Activated T-helper 1 cell treated with anti-CD3 and anti-CD28 coated beads, Interleukin-12 subunit alpha, Interleukin-12 subunit beta, Interleukin-2, Interleukin-4 antibody, amounts not matched to agents 30 ng/mL and 10 ng/mL and 1 ng/mL, durations not matched to agents 14 hours and 24 hours and 36 hours (primary cell): ENCODE measurements around the gene FOXA3. TPM values are rescaled to one million over a fixed set of nuclear protein-coding genes. Genes with fewer than 3 reads are reported as not detected.
A peak's percentile ranks its signal among the peaks of the same experiment; 100 is the strongest.

Experiments
- DNase-seq: peaks from one replicate; pipeline ENCODE4 v3.0.0; 2021; ENCODE audit warnings: low spot score
- H3K27ac Mint-ChIP-seq: one replicate; pipeline ENCODE4 v1.8.0; 2021; ENCODE audit warnings: mild to moderate bottlenecking, mixed read lengths
- H3K27me3 Mint-ChIP-seq: one replicate; pipeline ENCODE4 v1.8.0; 2022; ENCODE audit warnings: mild to moderate bottlenecking, moderate library complexity, mixed read lengths; ENCODE audit not compliant: insufficient read depth
- H3K36me3 Mint-ChIP-seq: one replicate; pipeline ENCODE4 v1.8.0; 2021; ENCODE audit warnings: low read depth, mixed read lengths
- H3K4me1 Mint-ChIP-seq: one replicate; pipeline ENCODE4 v1.8.0; 2021; ENCODE audit warnings: low read depth, mixed read lengths
- H3K4me3 Mint-ChIP-seq: one replicate; pipeline ENCODE4 v1.8.0; 2021; ENCODE audit warnings: mild to moderate bottlenecking, moderate library complexity, mixed read lengths
- H3K9me3 Mint-ChIP-seq: one replicate; pipeline ENCODE4 v1.8.0; 2021; ENCODE audit warnings: mixed read lengths
- intact Hi-C: fragments of 100-400 bp; cut with micrococcal nuclease; formaldehyde crosslinking; loops from one replicate; pipeline ENCODE4 v1.15.1; 2024
- total RNA-seq: library from RNA; stranded (reverse); gene quantifications from 2 replicates; pipeline ENCODE4 v1.2.3, GENCODE V29; 2022

Gene FOXA3
- total RNA-seq, 1 donor from 2014 or later, result 0.34 TPM

DNA sequence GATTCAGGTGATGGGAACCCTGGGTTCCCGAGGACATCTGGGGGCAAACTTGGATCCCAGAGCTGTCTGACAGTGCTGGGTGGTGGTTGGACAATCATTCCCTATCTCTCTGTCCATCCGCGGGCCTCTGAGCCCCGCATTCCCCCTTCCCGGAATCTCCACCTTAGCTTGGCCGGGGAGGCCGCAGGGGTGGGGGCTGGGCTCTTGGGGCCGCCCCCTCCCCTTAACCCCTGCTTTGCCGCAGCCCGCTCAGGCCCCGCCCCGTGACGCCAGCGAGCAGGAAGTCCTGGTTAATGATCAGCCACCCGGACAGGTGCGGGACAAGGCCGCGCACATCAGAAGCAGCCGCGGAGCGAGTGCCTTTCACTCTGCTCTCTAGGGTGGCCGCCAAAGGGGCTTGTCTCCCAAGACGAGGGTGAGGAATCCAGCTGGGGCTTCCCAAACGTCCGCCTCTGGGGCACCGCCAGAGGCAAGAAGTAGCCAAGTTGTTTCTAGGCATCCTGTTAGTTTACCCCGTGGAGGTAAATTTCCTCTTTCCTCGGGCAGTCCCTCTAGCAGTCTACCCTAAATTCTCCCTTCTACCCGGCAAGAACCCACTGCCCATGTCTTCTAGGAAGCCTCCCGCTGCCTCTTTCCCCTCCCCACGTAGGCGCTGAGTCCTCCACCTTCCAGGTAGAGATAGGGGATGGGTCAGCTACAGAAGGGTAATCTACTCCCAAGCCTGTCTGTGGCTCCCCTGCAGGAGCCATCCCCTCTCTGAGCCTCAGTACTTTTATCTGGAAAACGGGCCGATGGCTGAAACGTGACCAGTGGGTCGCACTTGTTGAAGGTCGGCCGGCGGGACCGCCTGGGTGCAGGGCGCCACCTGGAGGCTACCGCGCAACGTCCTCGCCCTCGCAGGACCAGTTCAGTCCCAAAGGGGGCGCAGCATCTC is 18.8 kb downstream of the FOXA3 start:
- Mint-ChIP-seq H3K4me3 (peak overlapping the region; percentile 83), H3K27ac (peak overlapping the region; percentile 83), H3K27me3 (peaks cover 4% of the 10 kb centered on the region), H3K36me3 (peaks cover 4% of the 10 kb centered on the region), H3K9me3 (no peaks in the 10 kb centered on the region), H3K4me1 (peaks cover 22% of the 10 kb centered on the region)
- intact Hi-C loops, result loop anchor here (1.0 to 10.0 kb wide), 3 partner anchors 66 to 462 kb away; partner anchors contain the start of gene PPP5C
- peak; percentile 82 for DNase-seq

DNA sequence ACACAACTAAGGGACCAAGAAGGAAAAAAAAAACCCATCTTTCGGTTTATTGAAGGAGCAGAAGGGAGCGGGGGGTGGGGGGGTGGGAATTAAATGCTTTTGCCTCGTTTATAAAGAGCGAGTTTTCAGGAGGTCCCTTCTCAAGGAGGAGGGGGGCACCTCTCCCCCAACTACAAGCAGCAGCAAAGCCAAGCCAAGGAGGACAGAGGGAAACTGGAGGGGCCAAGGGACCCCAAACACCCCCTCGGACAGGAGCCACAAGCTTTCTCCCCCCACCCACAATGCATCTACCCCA is 19.4 kb downstream of the FOXA3 start:
- peak overlapping the region; percentile 83 for H3K4me3 Mint-ChIP-seq
- H3K36me3 Mint-ChIP-seq, result peaks cover 4% of the 10 kb centered on the region
- H3K9me3 Mint-ChIP-seq, result no peaks in the 10 kb centered on the region
- intact Hi-C loops, result loop anchor here (1.0 to 10.0 kb wide), 3 partner anchors 66 to 461 kb away; partner anchors contain the start of gene PPP5C
- H3K27ac Mint-ChIP-seq, result peak overlapping the region; percentile 83
- DNase-seq, result no peak
- peaks cover 4% of the 10 kb centered on the region for H3K27me3 Mint-ChIP-seq
- H3K4me1 Mint-ChIP-seq, result peaks cover 20% of the 10 kb centered on the region

DNA sequence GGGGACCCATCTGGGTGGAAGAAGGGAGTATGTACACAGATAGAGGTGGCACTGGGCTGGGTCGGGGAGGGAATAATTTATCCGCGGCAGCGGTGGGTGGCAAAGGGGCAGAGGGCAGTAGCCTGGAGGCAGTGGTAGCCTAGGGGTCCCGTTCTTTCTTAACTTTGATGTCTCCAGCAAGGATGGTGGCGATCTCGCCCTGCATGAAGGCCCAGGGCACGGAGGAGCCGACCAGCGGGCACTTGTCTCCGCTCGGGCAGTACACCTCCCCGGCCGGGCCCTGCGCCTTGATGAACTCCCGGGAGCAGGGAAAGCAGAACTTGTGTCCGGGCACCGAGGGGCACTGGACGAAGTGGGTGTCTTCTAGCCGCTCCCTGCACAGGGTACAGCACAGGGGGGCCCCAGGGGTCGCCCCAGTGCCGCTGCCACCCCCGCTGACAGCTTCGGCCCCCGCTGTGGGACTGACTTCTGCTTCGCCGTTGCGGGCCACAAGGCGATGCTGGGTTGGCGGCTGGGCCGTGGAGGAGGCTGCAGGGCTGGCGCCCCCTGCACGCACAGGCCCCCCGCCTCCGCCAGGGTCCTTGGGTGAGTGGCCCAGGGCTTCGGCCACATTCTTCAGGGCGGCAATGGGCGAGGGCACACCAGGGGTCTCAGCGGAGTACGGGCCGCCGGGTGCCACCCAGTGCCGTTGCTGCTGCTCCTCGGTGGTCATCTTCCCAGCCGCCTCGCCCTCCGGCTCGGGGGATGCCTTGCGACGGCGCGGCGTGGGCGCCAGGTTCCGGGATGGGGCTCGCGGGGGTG is 20.0 kb downstream of the FOXA3 start:
- peaks cover 20% of the 10 kb centered on the region for H3K4me1 Mint-ChIP-seq
- H3K27ac Mint-ChIP-seq, result no peak overlapping the region
- no peak for DNase-seq
- H3K27me3 Mint-ChIP-seq, result peaks cover 4% of the 10 kb centered on the region
- H3K9me3 Mint-ChIP-seq, result no peaks in the 10 kb centered on the region
- intact Hi-C loops, result loop anchor here (1.0 to 10.0 kb wide), 3 partner anchors 67 to 461 kb away; partner anchors contain the start of gene PPP5C
- H3K36me3 Mint-ChIP-seq, result peaks cover 4% of the 10 kb centered on the region
- peak overlapping the region; percentile 83 for H3K4me3 Mint-ChIP-seq

GRCh38 chr19:45884682-45885555 is 20.8 kb downstream of the FOXA3 start:
- peaks cover 6% of the 10 kb centered on the region for H3K36me3 Mint-ChIP-seq
- DNase-seq, result no peak

GRCh38 chr19:45885556-45886426 is 21.7 kb downstream of the FOXA3 start, which contains the start of gene IRF2BP1:
Gene IRF2BP1, minus strand, starts transcription at chr19:45886141. Its CDS starts 367 bp downstream, at chr19:45885774.
- Mint-ChIP-seq H3K9me3 (no peaks in the 10 kb centered on the region), H3K4me3 (peak within 1 kb of the TSS; percentile 88), H3K36me3 (peaks cover 10% of the 10 kb centered on the region), H3K4me1 (peaks cover 20% of the 10 kb centered on the region), H3K27me3 (peaks cover 1% of the 10 kb centered on the region), H3K27ac (peak within 1 kb of the TSS; percentile 95)
- intact Hi-C loops, result loop anchor here (1.0 to 10.0 kb wide), 9 partner anchors 17 to 479 kb away; partner anchors contain the start of genes CCDC61, FBXO46, MYPOP and OPA3
- peak; percentile 88 for DNase-seq

More at GRCh38 chr19:45884682-45885555, 20.8 kb downstream of the FOXA3 start:
- Mint-ChIP-seq H3K4me3 (peak overlapping the region; percentile 67), H3K27ac (no peak overlapping the region), H3K9me3 (no peaks in the 10 kb centered on the region), H3K27me3 (peaks cover 4% of the 10 kb centered on the region), H3K4me1 (peaks cover 20% of the 10 kb centered on the region)
- intact Hi-C loops, result loop anchor here (10.0 kb wide), 1 partner anchor 460 kb away; the partner anchor contains the start of gene PPP5C

- Mint-ChIP-seq H3K27me3 (peaks cover 1% of the 10 kb centered on the region), H3K9me3 (no peaks in the 10 kb centered on the region), H3K36me3 (peaks cover 10% of the 10 kb centered on the region), H3K4me3 (peak overlapping the region; percentile 88), H3K27ac (peak overlapping the region; percentile 95), H3K4me1 (peaks cover 13% of the 10 kb centered on the region)
- DNase-seq, result peak; percentile 88
- intact Hi-C loops, result loop anchor here (1.0 to 10.0 kb wide), 9 partner anchors 16 to 480 kb away; partner anchors contain the start of genes CCDC61, FBXO46, MYPOP and OPA3
Observed at GRCh38 chr19:45886427-45887199, 22.5 kb downstream of the FOXA3 start.

GRCh38 chr19:45887200-45887710 is 23.1 kb downstream of the FOXA3 start:
- intact Hi-C loops, result loop anchor here (2.0 to 10.0 kb wide), 2 partner anchors 458 to 480 kb away; partner anchors contain the start of genes POLR1G and PPP5C
- DNase-seq, result no peak
- peak overlapping the region; percentile 88 for H3K4me3 Mint-ChIP-seq
- H3K4me1 Mint-ChIP-seq, result peaks cover 9% of the 10 kb centered on the region
- peaks cover 10% of the 10 kb centered on the region for H3K36me3 Mint-ChIP-seq
- H3K27me3 Mint-ChIP-seq, result peaks cover 1% of the 10 kb centered on the region
- no peaks in the 10 kb centered on the region for H3K9me3 Mint-ChIP-seq
- H3K27ac Mint-ChIP-seq, result peak overlapping the region; percentile 95

GRCh38 chr19:45889210-45889885 is 25.2 kb downstream of the FOXA3 start:
- Mint-ChIP-seq H3K9me3 (no peaks in the 10 kb centered on the region), H3K27me3 (peaks cover 1% of the 10 kb centered on the region), H3K4me1 (no peaks in the 10 kb centered on the region), H3K27ac (no peak overlapping the region), H3K36me3 (peaks cover 6% of the 10 kb centered on the region), H3K4me3 (no peak overlapping the region)
- no peak for DNase-seq
- intact Hi-C loops, result loop anchor here (10.0 kb wide), 1 partner anchor 455 kb away; the partner anchor contains the start of gene PPP5C

DNA sequence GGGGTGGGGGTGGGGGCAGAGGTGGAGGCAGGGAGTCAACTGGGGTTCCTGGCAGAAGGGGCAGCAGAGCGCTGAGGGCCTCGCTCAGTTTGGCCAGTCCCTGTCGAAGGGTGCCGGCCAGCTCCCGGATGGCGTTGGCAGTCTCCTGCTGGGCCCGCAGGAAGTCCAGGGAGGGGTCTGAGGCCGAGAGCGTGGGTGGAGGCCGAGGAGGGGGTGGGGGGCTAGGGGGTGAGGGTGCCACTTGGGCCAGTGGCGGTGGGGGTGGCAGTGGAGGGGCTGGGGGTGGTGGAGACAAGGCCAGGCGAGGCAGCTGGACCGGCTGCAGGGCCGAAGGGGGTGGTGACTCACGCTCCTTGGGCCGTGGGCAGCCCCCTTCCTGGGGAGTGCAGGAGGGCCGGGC is 26.8 kb downstream of the FOXA3 start:
- Mint-ChIP-seq H3K27me3 (peaks cover 1% of the 10 kb centered on the region), H3K36me3 (peaks cover 6% of the 10 kb centered on the region), H3K4me1 (no peaks in the 10 kb centered on the region), H3K4me3 (no peak overlapping the region), H3K9me3 (no peaks in the 10 kb centered on the region), H3K27ac (no peak overlapping the region)
- intact Hi-C loops, result no loop called here
- no peak for DNase-seq

GRCh38 chr19:45895519-45895972 is 31.4 kb downstream of the FOXA3 start:
- no peak for DNase-seq
- no peak overlapping the region for H3K4me3 Mint-ChIP-seq

More at GRCh38 chr19:45895519-45895972, 31.4 kb downstream of the FOXA3 start:
- no peaks in the 10 kb centered on the region for H3K9me3 Mint-ChIP-seq
- H3K27me3 Mint-ChIP-seq, result no peaks in the 10 kb centered on the region
- no peak overlapping the region for H3K27ac Mint-ChIP-seq
- peaks cover 9% of the 10 kb centered on the region for H3K36me3 Mint-ChIP-seq
- peaks cover 7% of the 10 kb centered on the region for H3K4me1 Mint-ChIP-seq
- intact Hi-C loops, result no loop called here
